ENCODE measurements around the gene U2AF1L4.

GRCh38 chr19:35742121-35742724 lies 3.0 kb downstream of the U2AF1L4 start, which contains the start of gene IGFLR1:
- TF ChIP-seq, protein P1, sequence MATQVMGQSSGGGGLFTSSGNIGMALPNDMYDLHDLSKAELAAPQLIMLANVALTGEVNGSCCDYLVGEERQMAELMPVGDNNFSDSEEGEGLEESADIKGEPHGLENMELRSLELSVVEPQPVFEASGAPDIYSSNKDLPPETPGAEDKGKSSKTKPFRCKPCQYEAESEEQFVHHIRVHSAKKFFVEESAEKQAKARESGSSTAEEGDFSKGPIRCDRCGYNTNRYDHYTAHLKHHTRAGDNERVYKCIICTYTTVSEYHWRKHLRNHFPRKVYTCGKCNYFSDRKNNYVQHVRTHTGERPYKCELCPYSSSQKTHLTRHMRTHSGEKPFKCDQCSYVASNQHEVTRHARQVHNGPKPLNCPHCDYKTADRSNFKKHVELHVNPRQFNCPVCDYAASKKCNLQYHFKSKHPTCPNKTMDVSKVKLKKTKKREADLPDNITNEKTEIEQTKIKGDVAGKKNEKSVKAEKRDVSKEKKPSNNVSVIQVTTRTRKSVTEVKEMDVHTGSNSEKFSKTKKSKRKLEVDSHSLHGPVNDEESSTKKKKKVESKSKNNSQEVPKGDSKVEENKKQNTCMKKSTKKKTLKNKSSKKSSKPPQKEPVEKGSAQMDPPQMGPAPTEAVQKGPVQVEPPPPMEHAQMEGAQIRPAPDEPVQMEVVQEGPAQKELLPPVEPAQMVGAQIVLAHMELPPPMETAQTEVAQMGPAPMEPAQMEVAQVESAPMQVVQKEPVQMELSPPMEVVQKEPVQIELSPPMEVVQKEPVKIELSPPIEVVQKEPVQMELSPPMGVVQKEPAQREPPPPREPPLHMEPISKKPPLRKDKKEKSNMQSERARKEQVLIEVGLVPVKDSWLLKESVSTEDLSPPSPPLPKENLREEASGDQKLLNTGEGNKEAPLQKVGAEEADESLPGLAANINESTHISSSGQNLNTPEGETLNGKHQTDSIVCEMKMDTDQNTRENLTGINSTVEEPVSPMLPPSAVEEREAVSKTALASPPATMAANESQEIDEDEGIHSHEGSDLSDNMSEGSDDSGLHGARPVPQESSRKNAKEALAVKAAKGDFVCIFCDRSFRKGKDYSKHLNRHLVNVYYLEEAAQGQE (IDR thresholded peaks at IDR 0.05; ENCODE audit: low read depth, low read length), result no peak
- TF ChIP-seq ATF2 (IDR thresholded peaks at IDR 0.05; ENCODE audit: low read length) (no peak), HDAC2 (IDR thresholded peaks at IDR 0.05) (no peak), POLR2A (IDR thresholded peaks at IDR 0.05; ENCODE audit: low read depth, low read length) (peak; percentile 90), GABPA (IDR thresholded peaks at IDR 0.05; ENCODE audit: low read depth) (no peak), BHLHE40 (IDR thresholded peaks at IDR 0.05; ENCODE audit: borderline replicate concordance in 1 of 2, low read depth in 2 of 2, low read length in 1 of 2) (peak; percentile 80 to 82), NFXL1 (IDR thresholded peaks at IDR 0.05; ENCODE audit: borderline replicate concordance) (no peak), NFIC (IDR thresholded peaks at IDR 0.05; ENCODE audit: low read depth, low read length) (peak; percentile 68; the same call in 1 of the 2 replicates), SKIL (IDR thresholded peaks at IDR 0.05; ENCODE audit: low read depth, poor library complexity, severe bottlenecking) (peak; percentile 67), FOS (IDR thresholded peaks at IDR 0.05; ENCODE audit: borderline replicate concordance, extremely low read depth, insufficient read length) (no peak), POLR2AphosphoS5 (IDR thresholded peaks at IDR 0.05; ENCODE audit: low read length) (peak; percentile 95), SREBF2 (IDR thresholded peaks at IDR 0.05; ENCODE audit: low read length) (no peak)
- TF ChIP-seq, protein P2, sequence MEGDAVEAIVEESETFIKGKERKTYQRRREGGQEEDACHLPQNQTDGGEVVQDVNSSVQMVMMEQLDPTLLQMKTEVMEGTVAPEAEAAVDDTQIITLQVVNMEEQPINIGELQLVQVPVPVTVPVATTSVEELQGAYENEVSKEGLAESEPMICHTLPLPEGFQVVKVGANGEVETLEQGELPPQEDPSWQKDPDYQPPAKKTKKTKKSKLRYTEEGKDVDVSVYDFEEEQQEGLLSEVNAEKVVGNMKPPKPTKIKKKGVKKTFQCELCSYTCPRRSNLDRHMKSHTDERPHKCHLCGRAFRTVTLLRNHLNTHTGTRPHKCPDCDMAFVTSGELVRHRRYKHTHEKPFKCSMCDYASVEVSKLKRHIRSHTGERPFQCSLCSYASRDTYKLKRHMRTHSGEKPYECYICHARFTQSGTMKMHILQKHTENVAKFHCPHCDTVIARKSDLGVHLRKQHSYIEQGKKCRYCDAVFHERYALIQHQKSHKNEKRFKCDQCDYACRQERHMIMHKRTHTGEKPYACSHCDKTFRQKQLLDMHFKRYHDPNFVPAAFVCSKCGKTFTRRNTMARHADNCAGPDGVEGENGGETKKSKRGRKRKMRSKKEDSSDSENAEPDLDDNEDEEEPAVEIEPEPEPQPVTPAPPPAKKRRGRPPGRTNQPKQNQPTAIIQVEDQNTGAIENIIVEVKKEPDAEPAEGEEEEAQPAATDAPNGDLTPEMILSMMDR (IDR thresholded peaks at IDR 0.05 in 2 of 3, conservative IDR thresholded peaks at IDR 0.05 in 1 of 3; ENCODE audit: control insufficient read depth in 2 of 3, extremely low read depth in 1 of 3, insufficient read depth in 1 of 3, low read depth in 3 of 3, low read length in 3 of 3), result no peak

Data from GM12878 (cell line).